GM12892 (cell line): ENCODE data around the gene GLRA1.
"Not testable (repeated sequence)": the region's sequence is repeated elsewhere in the genome, so short reads cannot be mapped to it uniquely, and the experiment has no call there.

Experiments used
- DNase-seq: peaks from one replicate; pipeline ENCODE4 v3.0.0; 2011; ENCODE audit not compliant: insufficient read length
- FAIRE-seq: peaks from 2 replicates; lab custom pipeline; 2011; peaks lifted over from hg19 to GRCh38; lab: Jason Lieb, UNC
- POLR2A ChIP-seq: IDR thresholded peaks from 2 replicates; pipeline ENCODE4 v1.6.1; 2011; ENCODE audit warnings: low read depth, low read length, control low read depth
- POLR2AphosphoS5 ChIP-seq: IDR thresholded peaks from 2 replicates; pipeline ENCODE4 v1.6.1; 2011; ENCODE audit warnings: low read depth, low read length, control low read depth
- TAF1 ChIP-seq: IDR thresholded peaks from 2 replicates; pipeline ENCODE4 v1.6.1; 2011; ENCODE audit warnings: low read depth, mild to moderate bottlenecking, control low read depth, low read length, borderline replicate concordance

Gene GLRA1

DNA sequence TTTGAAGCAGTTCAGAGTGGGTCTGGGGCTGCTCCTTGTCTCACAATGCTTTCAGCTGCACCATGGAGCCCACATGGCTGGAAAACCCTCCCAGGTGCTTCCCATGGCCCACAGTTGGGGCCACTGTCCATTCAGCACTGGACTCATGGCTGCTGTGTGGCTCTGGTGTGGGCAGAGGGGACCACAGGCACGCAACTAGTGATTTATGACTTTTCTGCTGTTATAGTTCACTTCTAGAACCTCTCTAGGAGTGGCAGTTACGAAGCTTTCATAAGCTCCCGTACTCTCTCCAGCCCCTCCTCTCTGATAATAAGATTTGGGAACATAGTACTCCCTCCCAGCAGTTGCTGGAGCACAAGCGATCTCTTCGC is 29.0 kb downstream of the GLRA1 start:
- no peak for FAIRE-seq
- no peak for DNase-seq
- TF ChIP-seq POLR2A: no peak

DNA sequence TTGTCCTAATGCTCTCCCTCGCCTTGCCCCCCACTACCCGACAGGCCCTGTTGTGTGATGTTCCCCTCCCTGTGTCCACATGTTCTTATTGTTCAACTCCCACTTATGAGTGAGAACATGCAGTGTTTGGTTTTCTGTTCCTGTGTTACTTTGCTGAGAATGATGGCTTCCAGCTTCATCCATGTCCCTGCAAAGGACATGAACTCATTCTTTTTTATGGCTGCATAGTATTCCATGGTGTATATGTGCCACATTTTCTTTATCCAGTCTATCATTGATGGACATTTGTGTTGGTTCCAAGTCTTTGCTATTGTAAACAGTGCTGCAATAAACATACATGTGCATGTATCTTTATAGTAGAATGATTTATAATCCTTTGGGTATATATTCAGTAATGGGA is 31.2 kb downstream of the GLRA1 start:
- not testable (repeated sequence) for FAIRE-seq, DNase-seq

DNA sequence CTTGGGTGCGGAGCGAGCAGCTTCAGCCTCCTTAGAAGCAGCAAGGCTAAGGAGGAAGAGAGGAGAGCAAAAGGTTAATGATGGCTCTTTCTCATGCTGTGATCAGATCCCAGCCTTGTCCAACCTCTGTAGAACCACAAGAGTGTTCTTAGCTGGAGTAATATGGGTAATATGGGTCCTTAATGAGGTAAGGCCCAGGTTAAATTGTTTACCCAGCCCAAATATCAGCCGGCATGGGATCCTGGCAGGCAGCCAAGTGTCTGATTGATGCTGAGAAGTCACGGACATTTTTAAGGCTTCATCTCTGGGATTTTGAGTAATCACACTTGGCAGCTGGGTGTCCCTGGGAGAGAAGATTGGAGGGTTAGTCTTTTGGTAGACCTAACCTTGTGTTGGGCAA is 32.3 kb downstream of the GLRA1 start:
- DNase-seq (no peak), FAIRE-seq (no peak)

GRCh38 chr5:151890299-151890698 is 34.4 kb downstream of the GLRA1 start:
- FAIRE-seq (no peak), DNase-seq (no peak)
- TF ChIP-seq POLR2A (no peak), POLR2AphosphoS5 (no peak), TAF1 (no peak)

More for the DNA sequence above, 32.3 kb downstream of the GLRA1 start:
- TF ChIP-seq POLR2A: no peak
- no peak for TF ChIP-seq POLR2AphosphoS5
- no peak for TF ChIP-seq TAF1

- TF ChIP-seq POLR2A (no peak), POLR2AphosphoS5 (no peak), TAF1 (no peak)
- FAIRE-seq (no peak), DNase-seq (no peak)
These were observed 35.0 kb downstream of the GLRA1 start for GRCh38 chr5:151889614-151890013.

- TF ChIP-seq TAF1: no peak
- TF ChIP-seq POLR2A: no peak
- no peak for TF ChIP-seq POLR2AphosphoS5
- FAIRE-seq: no peak
- no peak for DNase-seq
These were observed 37.9 kb downstream of the GLRA1 start for GRCh38 chr5:151886546-151887275.

- no peak for FAIRE-seq
- TF ChIP-seq TAF1: no peak
- TF ChIP-seq POLR2AphosphoS5: no peak
- no peak for TF ChIP-seq POLR2A
- no peak for DNase-seq
These were observed 39.3 kb downstream of the GLRA1 start for GRCh38 chr5:151885138-151885908.

DNA sequence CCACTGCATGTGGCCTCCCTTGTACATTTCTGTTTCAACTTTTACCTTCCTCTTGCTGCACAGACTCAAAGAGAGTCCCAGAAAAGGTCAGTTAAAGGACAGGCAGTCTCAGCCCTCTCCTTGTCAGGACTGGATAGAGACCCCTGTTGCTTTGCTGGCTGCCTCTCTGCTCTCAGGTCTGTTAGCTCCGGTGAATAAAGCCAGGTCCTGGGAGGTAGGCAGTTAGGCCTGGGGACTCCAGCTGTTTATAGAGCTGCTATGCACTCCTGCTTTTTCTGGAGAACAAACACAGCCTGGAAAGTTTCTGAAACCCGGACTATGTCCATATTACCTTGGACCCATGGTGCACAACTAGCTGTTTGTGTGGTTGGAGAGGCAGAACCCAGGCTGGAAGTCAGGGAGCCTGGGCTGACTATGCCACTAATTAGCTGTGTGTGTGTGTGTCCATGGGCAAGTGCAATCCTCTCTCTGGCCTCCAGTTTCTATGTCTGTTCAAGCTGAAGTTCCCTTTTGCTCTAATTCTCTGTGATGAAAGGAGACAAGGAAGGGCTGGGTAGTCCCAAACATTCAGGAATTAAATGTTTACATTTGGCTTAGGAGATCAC is 42.9 kb downstream of the GLRA1 start:
- no peak for TF ChIP-seq TAF1
- TF ChIP-seq POLR2AphosphoS5: no peak
- no peak for TF ChIP-seq POLR2A
- no peak for DNase-seq
- FAIRE-seq: no peak

GRCh38 chr5:151880324-151880723 is 44.3 kb downstream of the GLRA1 start:
- DNase-seq (no peak), FAIRE-seq (no peak)
- no peak for TF ChIP-seq POLR2A
- TF ChIP-seq TAF1: no peak
- no peak for TF ChIP-seq POLR2AphosphoS5

GRCh38 chr5:151873701-151874100 is 51.0 kb downstream of the GLRA1 start:
- no peak for FAIRE-seq
- DNase-seq: no peak
- TF ChIP-seq POLR2AphosphoS5 (no peak), TAF1 (no peak), POLR2A (no peak)

- TF ChIP-seq POLR2A: no peak
- no peak for TF ChIP-seq TAF1
- TF ChIP-seq POLR2AphosphoS5: no peak
- FAIRE-seq (no peak), DNase-seq (no peak)
These were observed 52.0 kb downstream of the GLRA1 start for GRCh38 chr5:151872701-151873100.

DNA sequence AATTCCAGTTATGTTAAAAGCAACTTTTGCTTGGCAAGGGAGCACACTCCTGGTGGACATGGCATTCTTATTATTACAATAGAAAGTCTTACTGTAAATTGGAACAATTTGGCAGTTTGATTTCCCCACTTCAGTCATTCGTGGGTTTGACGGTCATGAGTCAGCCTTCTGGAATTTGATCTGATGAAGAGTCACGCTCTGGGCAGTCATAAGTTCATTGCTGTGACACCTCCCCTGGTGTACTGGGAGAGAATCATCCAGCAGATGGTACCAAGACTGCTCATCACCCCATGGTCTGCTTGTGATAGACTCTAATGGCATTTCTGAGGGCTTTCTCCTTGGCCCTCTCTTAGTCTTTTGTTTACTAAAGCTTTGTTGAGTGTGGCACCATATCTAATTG is 53.8 kb downstream of the GLRA1 start:
- TF ChIP-seq POLR2A (no peak), POLR2AphosphoS5 (no peak), TAF1 (no peak)
- FAIRE-seq (no peak), DNase-seq (no peak)
